H1 (cell line): ENCODE measurements around the gene CCDC12. TPM values are rescaled to one million over a fixed set of nuclear protein-coding genes. Genes with fewer than 3 reads are reported as not detected.

Source experiments
- CTCF ChIA-PET: fragments of 300-600 bp; sonication (Branson Sonifier 250); formaldehyde crosslinking; loops from one replicate; lab custom pipeline; 2021; ENCODE audit not compliant: partially characterized antibody; lab: Charles Lee
- POLR2A ChIA-PET: fragments of 300-600 bp; sonication (Branson Sonifier 250); formaldehyde crosslinking; loops from one replicate; lab custom pipeline; 2021; ENCODE audit warnings: inconsistent platforms; ENCODE audit not compliant: partially characterized antibody; lab: Charles Lee
- DNase-seq, 2 experiments: peaks; one replicate each; pipeline versions ENCODE4 v3.0.0 to v3.0.0-alpha.2; 2010 to 2022; ENCODE audit warnings: low spot score in 2 of 2, low read depth in 1 of 2, mixed read lengths in 1 of 2
- FAIRE-seq: peaks from 2 replicates; lab custom pipeline; 2011; peaks lifted over from hg19 to GRCh38; lab: Jason Lieb, UNC
- H2AFZ ChIP-seq: 2 replicates; pipeline ENCODE4 v1.8.1; 2012; ENCODE audit warnings: low read length, inconsistent platforms
- H2AK5ac ChIP-seq: 2 replicates; pipeline ENCODE4 v1.6.1; 2013; ENCODE audit warnings: low read depth, low read length
- H2BK120ac ChIP-seq: replicated peaks from 2 replicates; pipeline ENCODE3; 2013; ENCODE audit warnings: low read depth, low read length, inconsistent platforms
- H2BK12ac ChIP-seq: 2 replicates; pipeline ENCODE4 v1.6.1; 2013; ENCODE audit warnings: low read depth, low read length
- H2BK15ac ChIP-seq: 2 replicates; pipeline ENCODE4 v1.6.1; 2013; ENCODE audit warnings: low read length
- H2BK20ac ChIP-seq: 2 replicates; pipeline ENCODE4 v1.6.1; 2013; ENCODE audit warnings: low read length
- H2BK5ac ChIP-seq: 2 replicates; pipeline ENCODE4 v1.6.1; 2013; ENCODE audit warnings: low read depth, low read length
- H3K14ac ChIP-seq: 2 replicates; pipeline ENCODE4 v1.6.1; 2013; ENCODE audit warnings: inconsistent platforms; ENCODE audit not compliant: insufficient read length
- H3K18ac ChIP-seq: 2 replicates; pipeline ENCODE4 v1.6.1; 2013; ENCODE audit warnings: low read length; ENCODE audit errors: extremely low read depth
- H3K23ac ChIP-seq: 2 replicates; pipeline ENCODE4 v1.6.1; 2013; ENCODE audit warnings: inconsistent platforms; ENCODE audit not compliant: insufficient read length
- H3K23me2 ChIP-seq: 2 replicates; pipeline ENCODE4 v1.6.1; 2013; ENCODE audit warnings: low read depth, low read length
- H3K27ac ChIP-seq: 2 replicates; pipeline ENCODE4 v1.6.1; 2011; ENCODE audit warnings: low read depth, low read length, inconsistent platforms
- H3K27me3 ChIP-seq, 4 experiments: replicated peaks in 1 of 4; 1 replicate in 1 of 4; 2 replicates in 3 of 4; pipeline versions ENCODE4 v1.6.1 to v1.8.1; 2011 to 2013; ENCODE audit warnings: low read length in 3 of 4, mild to moderate bottlenecking in 3 of 4, inconsistent platforms in 2 of 4, mixed read lengths in 2 of 4, moderate library complexity in 1 of 4; ENCODE audit not compliant: control insufficient read depth in 3 of 4, insufficient read depth in 3 of 4; ENCODE audit errors: extremely low read depth in 1 of 4
- H3K36me3 ChIP-seq, 4 experiments: 2 replicates each; pipeline versions ENCODE4 v1.6.1 to v1.8.1; 2011 to 2013; ENCODE audit warnings: mild to moderate bottlenecking in 4 of 4, low read length in 3 of 4, moderate library complexity in 2 of 4, control low read depth in 1 of 4, inconsistent platforms in 1 of 4; ENCODE audit not compliant: insufficient read depth in 4 of 4, control insufficient read depth in 2 of 4
- H3K4ac ChIP-seq: replicated peaks from 2 replicates; pipeline ENCODE3; 2013; ENCODE audit warnings: low read length, low read depth, mixed read lengths, inconsistent platforms; ENCODE audit not compliant: insufficient read length
- H3K4me1 ChIP-seq, 4 experiments: replicated peaks in 1 of 4; 1 replicate in 1 of 4; 2 replicates in 3 of 4; pipeline versions ENCODE4 v1.6.1 to v1.8.1; 2011 to 2013; ENCODE audit warnings: low read length in 3 of 4, inconsistent platforms in 2 of 4, mixed read lengths in 1 of 4; ENCODE audit not compliant: insufficient read depth in 4 of 4, control insufficient read depth in 3 of 4
- H3K4me2 ChIP-seq, 2 experiments: 2 replicates each; pipeline versions ENCODE4 v1.6.1 to v1.8.1; 2011 to 2013; ENCODE audit warnings: low read depth in 2 of 2, low read length in 2 of 2, control low read depth in 1 of 2, inconsistent platforms in 1 of 2, mild to moderate bottlenecking in 1 of 2; ENCODE audit not compliant: insufficient read depth in 1 of 2
- H3K4me3 ChIP-seq, 4 experiments: fragments of 200-600, 300-600 bp in 1 of 4; sonication (generic), shearing (Covaris generic), sonication (Bioruptor Twin) in 1 of 4; 2 replicates each; pipeline versions ENCODE4 v1.5.1 to v1.8.1; 2011 to 2016; ENCODE audit warnings: low read length in 4 of 4, low read depth in 3 of 4, control low read depth in 2 of 4, inconsistent platforms in 2 of 4, mild to moderate bottlenecking in 2 of 4, mixed read lengths in 1 of 4, moderate library complexity in 1 of 4; ENCODE audit not compliant: insufficient read depth in 2 of 4; ENCODE audit errors: extremely low read depth in 1 of 4
- H3K56ac ChIP-seq: replicated peaks from 2 replicates; pipeline ENCODE3; 2013; ENCODE audit warnings: low read depth, mild to moderate bottlenecking, mixed read lengths, low read length, inconsistent platforms; ENCODE audit not compliant: insufficient read length
- H3K79me1 ChIP-seq: 2 replicates; pipeline ENCODE4 v1.6.1; 2013; ENCODE audit warnings: low read depth, low read length, control low read depth
- H3K79me2 ChIP-seq, 2 experiments: 2 replicates each; pipeline versions ENCODE4 v1.6.1 to v1.8.1; 2012 to 2013; ENCODE audit warnings: low read length in 2 of 2, mild to moderate bottlenecking in 2 of 2, inconsistent platforms in 1 of 2; ENCODE audit not compliant: insufficient read depth in 2 of 2, control insufficient read depth in 1 of 2
- H3K9ac ChIP-seq, 4 experiments: replicated peaks in 1 of 4; 1 replicate in 1 of 4; 2 replicates in 3 of 4; pipeline versions ENCODE4 v1.6.1 to v1.8.1; 2011 to 2013; ENCODE audit warnings: low read depth in 3 of 4, low read length in 3 of 4, control low read depth in 2 of 4, mild to moderate bottlenecking in 2 of 4, moderate library complexity in 2 of 4, inconsistent platforms in 1 of 4; ENCODE audit errors: extremely low read depth in 1 of 4
- H3K9me3 ChIP-seq, 2 experiments: 2 replicates each; pipeline versions ENCODE4 v1.6.1 to v1.8.1; 2012 to 2013; ENCODE audit warnings: mild to moderate bottlenecking in 2 of 2, moderate library complexity in 2 of 2, control low read depth in 1 of 2, inconsistent platforms in 1 of 2, low read depth in 1 of 2, low read length in 1 of 2, mixed read lengths in 1 of 2; ENCODE audit not compliant: insufficient read depth in 2 of 2
- H4K20me1 ChIP-seq, 2 experiments: replicated peaks in 1 of 2; 2 replicates each; pipeline versions ENCODE3 to v1.8.1; 2011 to 2013; ENCODE audit warnings: inconsistent platforms in 2 of 2, low read length in 2 of 2, mild to moderate bottlenecking in 1 of 2; ENCODE audit not compliant: insufficient read depth in 2 of 2, control insufficient read depth in 1 of 2
- H4K5ac ChIP-seq: 2 replicates; pipeline ENCODE4 v1.6.1; 2013; ENCODE audit warnings: low read length, low read depth, mixed read lengths, inconsistent platforms; ENCODE audit not compliant: insufficient read length
- H4K8ac ChIP-seq: 2 replicates; pipeline ENCODE4 v1.8.0; 2013; ENCODE audit warnings: mild to moderate bottlenecking, moderate library complexity, low read length, inconsistent platforms; ENCODE audit not compliant: insufficient read depth; ENCODE audit errors: extremely low read depth
- H4K91ac ChIP-seq: replicated peaks from 2 replicates; pipeline ENCODE3; 2013; ENCODE audit warnings: low read length, mixed read lengths, inconsistent platforms; ENCODE audit not compliant: insufficient read length
- CEBPB ChIP-seq: IDR thresholded peaks from 2 replicates; pipeline ENCODE4 v1.6.1; 2012; ENCODE audit warnings: low read depth, low read length
- EZH2 ChIP-seq: fragments of 200-600 bp; sonication (generic); IDR thresholded peaks from 2 replicates; pipeline ENCODE4 v1.7.1; 2012; ENCODE audit warnings: low read depth, mild to moderate bottlenecking, moderate library complexity, low read length, inconsistent platforms; ENCODE audit not compliant: severe bottlenecking
- USF2 ChIP-seq: IDR thresholded peaks from 2 replicates; pipeline ENCODE4 v1.6.1; 2011; ENCODE audit warnings: low read length, improper control_type of control experiment
- WGBS, 2 experiments: shearing (Covaris generic) in 1 of 2; methylation state at CpG; one replicate each; pipeline versions ENCODE4 v1.1.6 to v1.1.7; 2013 to 2015; ENCODE audit warnings: low lambda C conversion rate in 2 of 2, mixed read lengths in 2 of 2, inconsistent platforms in 1 of 2, low coverage in 1 of 2, missing lambda C conversion rate in 1 of 2; ENCODE audit not compliant: insufficient replicate concordance in 2 of 2, insufficient coverage in 1 of 2, insufficient read length in 1 of 2; ENCODE audit errors: extremely low coverage in 1 of 2, missing lambda C conversion rate in 1 of 2; 5-methylcytosine and 5-hydroxymethylcytosine counted together
- polyA plus RNA-seq, 7 experiments: library from polyadenylated mRNA; depleted of rRNA in 3 of 7; stranded (reverse) in 5 of 7; unstranded in 2 of 7; fragments of >200 nt in 5 of 7; fragments of 200-250 nt in 2 of 7; gene quantifications; 1 replicate in 5 of 7; 2 replicates in 1 of 7; 4 replicates in 1 of 7; pipeline versions ENCODE4 v1.2.1 to v1.2.3, GENCODE V29; 2011 to 2013; ENCODE audit warnings: missing spikeins in 2 of 7, mixed read lengths in 2 of 7
- total RNA-seq: library from RNA; stranded (reverse); fragmentation: NEBNext Ultra II Directional; extraction: Animal tissue kit (Norgen Biotek cat#: 25700); gene quantifications from 2 replicates; pipeline ENCODE4 v1.2.1, GENCODE V29; 2021

The CCDC12 gene
- total and polyA plus RNA-seq, 2 of the 8 experiments (the other 6 are each of a cell fraction or from before 2014, with no cell fraction given) = 29.5 to 41.3 TPM

GRCh38 chr3:46899151-46900006 lies 77.2 kb downstream of the CCDC12 start:
- peaks cover 0 to 2% of the 10 kb centered on the region in 2 experiments for H4K20me1 ChIP-seq
- H3K56ac ChIP-seq = no peak overlapping the region
- H3K27ac ChIP-seq = no peak overlapping the region
- no peaks in the 10 kb centered on the region for H3K79me1 ChIP-seq
- H2BK120ac ChIP-seq = no peak overlapping the region
- no peaks in the 10 kb centered on the region for H3K79me2 ChIP-seq
- no peak overlapping the region for H2AK5ac ChIP-seq
- H3K23me2 ChIP-seq = peaks cover 5% of the 10 kb centered on the region; the same call in 1 of the 2 replicates
- CTCF ChIA-PET = interaction anchor here (0.8 to 13.3 kb wide), 19 partner anchors 10 to 235 kb away, joined by 3 to 91 read pairs (median 7); partner anchors contain the start of gene MYL3
- H3K23ac ChIP-seq = no peak overlapping the region
- no peak overlapping the region for H2AFZ ChIP-seq
- no peak overlapping the region for H2BK12ac ChIP-seq
- H2BK20ac ChIP-seq = no peak overlapping the region
- no peak overlapping the region for H3K14ac ChIP-seq
- TF ChIP-seq CEBPB = no peak
- TF ChIP-seq EZH2 = peak; percentile 31
- no peak for TF ChIP-seq USF2
- TF ChIP-seq, all 59 proteins: peak for 1
- H3K4me2 ChIP-seq = peak overlapping the region; percentile 50 to 77; a peak in 3 of 4 replicates
- H3K4me3 ChIP-seq = peak overlapping the region in 1 of 4 experiments; percentile 51; a peak in 2 of 8 replicates
- H3K27me3 ChIP-seq = peaks cover 0 to 31% (median 20%) of the 10 kb centered on the region in 4 experiments; a peak in 5 of 7 replicates
- H3K9ac ChIP-seq = no peak overlapping the region
- 83% methylated on average over 20 of the region's 22 CpGs; no CpG with 5 or more reads in 1 of the 2 experiments for WGBS, 2 experiments
- H4K91ac ChIP-seq = no peak overlapping the region
- H3K4ac ChIP-seq = no peak overlapping the region
- no peak overlapping the region for H4K5ac ChIP-seq
- DNase-seq = no peak
- H2BK5ac ChIP-seq = no peak overlapping the region
- H4K8ac ChIP-seq = no peak overlapping the region
- peaks cover 0 to 7% (median 2%) of the 10 kb centered on the region in 4 experiments; a peak in 4 of 7 replicates for H3K4me1 ChIP-seq
- H3K18ac ChIP-seq = no peak overlapping the region
- POLR2A ChIA-PET = interaction anchor here (0.5 to 1.7 kb wide), 4 partner anchors 17 to 315 kb away, joined by 3 to 5 read pairs (median 4); no protein-coding TSS in a partner anchor
- no peak for FAIRE-seq
- H2BK15ac ChIP-seq = peak overlapping the region; percentile 29; the same call in 1 of the 2 replicates
- no peaks in the 10 kb centered on the region for H3K9me3 ChIP-seq
- no peaks in the 10 kb centered on the region for H3K36me3 ChIP-seq
